Measurements from ENCODE around the gene MOCS1.
A peak's percentile ranks its signal among the peaks of the same experiment; 100 is the strongest.

MOCS1 gene

GRCh38 chr6:39892490-39893129 is 41.7 kb downstream of the MOCS1 start:
- peak; percentile 57 for TF ChIP-seq CTCF (IDR thresholded peaks at IDR 0.05; ENCODE audit: borderline replicate concordance, insufficient read depth, low read depth, low read length)
- H3K4me3 ChIP-seq (ENCODE audit: low read depth, low read length) = no peak overlapping the region

DNA sequence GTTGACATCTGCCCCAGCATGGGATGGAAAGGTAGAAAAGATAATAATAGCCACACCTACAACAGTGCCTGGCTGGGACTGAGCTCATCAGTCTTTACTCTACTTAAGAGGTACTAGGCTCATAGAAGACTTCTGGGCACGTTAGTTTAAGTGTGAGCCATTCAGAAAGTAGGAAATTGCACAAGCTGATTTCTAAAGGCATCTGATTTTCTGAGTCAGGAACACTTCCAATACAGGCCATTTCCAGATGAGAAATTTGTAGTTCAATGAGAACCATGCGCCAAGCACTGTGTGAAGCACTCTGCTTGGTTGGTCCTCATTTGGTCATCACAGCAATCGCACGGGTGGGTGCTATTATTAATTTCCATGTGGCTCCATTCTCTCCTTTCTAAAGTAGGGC is 42.3 kb downstream of the MOCS1 start:
- no peak overlapping the region for H3K4me3 ChIP-seq (ENCODE audit: low read depth, low read length)
- no peak for TF ChIP-seq CTCF (IDR thresholded peaks at IDR 0.05; ENCODE audit: borderline replicate concordance, insufficient read depth, low read depth, low read length)

GRCh38 chr6:39891353-39891752 is 42.9 kb downstream of the MOCS1 start:
- no peak for TF ChIP-seq CTCF (IDR thresholded peaks at IDR 0.05; ENCODE audit: borderline replicate concordance, insufficient read depth, low read depth, low read length)
- no peak overlapping the region for H3K4me3 ChIP-seq (ENCODE audit: low read depth, low read length)

GRCh38 chr6:39889229-39889628 is 45.0 kb downstream of the MOCS1 start:
- TF ChIP-seq CTCF (IDR thresholded peaks at IDR 0.05; ENCODE audit: borderline replicate concordance, insufficient read depth, low read depth, low read length) = no peak
- H3K4me3 ChIP-seq (ENCODE audit: low read depth, low read length) = no peak overlapping the region

- no peak for TF ChIP-seq CTCF (IDR thresholded peaks at IDR 0.05; ENCODE audit: borderline replicate concordance, insufficient read depth, low read depth, low read length)
- no peak overlapping the region for H3K4me3 ChIP-seq (ENCODE audit: low read depth, low read length)
Observed at GRCh38 chr6:39887692-39888450, 46.4 kb downstream of the MOCS1 start.

- no peak for TF ChIP-seq CTCF (IDR thresholded peaks at IDR 0.05; ENCODE audit: borderline replicate concordance, insufficient read depth, low read depth, low read length)
- no peak overlapping the region for H3K4me3 ChIP-seq (ENCODE audit: low read depth, low read length)
Observed at GRCh38 chr6:39886871-39887270, 47.4 kb downstream of the MOCS1 start.

DNA sequence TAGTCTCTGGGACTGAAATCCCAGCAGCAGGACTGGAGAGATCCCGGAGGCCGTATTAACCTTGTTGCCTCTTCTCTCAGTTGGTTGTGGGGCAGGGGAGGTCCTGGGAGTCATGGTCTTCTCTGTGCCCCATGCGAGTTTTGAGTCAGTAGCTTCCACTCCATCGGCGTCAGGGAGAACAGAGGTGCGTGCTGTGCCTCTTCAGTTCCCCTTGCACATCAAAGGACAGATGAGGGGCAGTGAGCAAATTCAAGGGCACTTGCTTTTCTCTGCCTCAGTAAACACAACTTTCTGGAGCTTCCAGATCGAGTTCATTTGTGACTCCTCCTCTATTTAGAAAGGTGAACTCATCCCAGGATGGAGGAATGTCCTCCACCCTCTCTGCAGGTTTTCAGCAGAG is 48.6 kb downstream of the MOCS1 start:
- no peak overlapping the region for H3K4me3 ChIP-seq (ENCODE audit: low read depth, low read length)
- TF ChIP-seq CTCF (IDR thresholded peaks at IDR 0.05; ENCODE audit: borderline replicate concordance, insufficient read depth, low read depth, low read length) = no peak

Data from GM12875 (cell line).